H1 (cell line): Measurements from ENCODE around the gene PIEZO1.

Experiments used
- BRCA1 ChIP-seq: IDR thresholded peaks from 2 replicates; pipeline ENCODE4 v1.6.1; 2012; ENCODE audit warnings: low read depth, low read length, improper control_type of control experiment
- CBX5 ChIP-seq: fragments of 300-800, 300-1000 bp; sonication (generic); IDR thresholded peaks from 2 replicates; pipeline ENCODE4 v1.7.1; 2016; ENCODE audit warnings: antibody characterized with exemption, low read length, low read depth
- CHD2 ChIP-seq: IDR thresholded peaks from 2 replicates; pipeline ENCODE4 v1.6.1; 2012; ENCODE audit warnings: low read length, improper control_type of control experiment
- CTCF ChIP-seq, 3 experiments: IDR thresholded peaks; 1 replicate in 2 of 3; 2 replicates in 1 of 3; pipeline versions ENCODE4 v1.5.1 to v1.6.1; 2011; ENCODE audit warnings: low read length in 3 of 3, mild to moderate bottlenecking in 3 of 3, inconsistent platforms in 2 of 3, low read depth in 1 of 3, moderate library complexity in 1 of 3; ENCODE audit not compliant: insufficient read depth in 1 of 3; ENCODE audit errors: control extremely low read depth in 1 of 3
- EZH2 ChIP-seq: fragments of 200-600 bp; sonication (generic); IDR thresholded peaks from 2 replicates; pipeline ENCODE4 v1.7.1; 2012; ENCODE audit warnings: low read depth, mild to moderate bottlenecking, moderate library complexity, low read length, inconsistent platforms; ENCODE audit not compliant: severe bottlenecking
- JUN ChIP-seq: IDR thresholded peaks from 2 replicates; pipeline ENCODE4 v1.6.1; 2011; ENCODE audit warnings: low read depth, mild to moderate bottlenecking, improper control_type of control experiment, low read length
- JUND ChIP-seq: IDR thresholded peaks from 2 replicates; pipeline ENCODE4 v1.6.1; 2011; ENCODE audit warnings: mild to moderate bottlenecking, improper control_type of control experiment, low read length
- MAX ChIP-seq: IDR thresholded peaks from 2 replicates; pipeline ENCODE4 v1.6.1; 2012; ENCODE audit warnings: inconsistent platforms
- POLR2A ChIP-seq, 2 experiments: IDR thresholded peaks; 1 replicate in 1 of 2; 2 replicates in 1 of 2; pipeline ENCODE4 v1.6.1; 2011; ENCODE audit warnings: low read depth in 2 of 2, low read length in 2 of 2, mild to moderate bottlenecking in 2 of 2; ENCODE audit errors: control extremely low read depth in 1 of 2
- POLR2AphosphoS5 ChIP-seq: IDR thresholded peaks from 2 replicates; pipeline ENCODE4 v1.6.1; 2011; ENCODE audit warnings: low read depth, low read length
- RFX5 ChIP-seq: IDR thresholded peaks from 2 replicates; pipeline ENCODE4 v1.6.1; 2011; ENCODE audit warnings: low read depth, low read length, improper control_type of control experiment, borderline replicate concordance
- SP2 ChIP-seq: IDR thresholded peaks from 2 replicates; pipeline ENCODE4 v1.6.1; 2012; ENCODE audit warnings: mild to moderate bottlenecking, low read length, inconsistent platforms
- TAF1 ChIP-seq: IDR thresholded peaks from 2 replicates; pipeline ENCODE4 v1.6.1; 2011; ENCODE audit warnings: mild to moderate bottlenecking, low read depth, low read length

- TF ChIP-seq EZH2 (no peak), CBX5 (no peak), CTCF (IDR thresholded peaks at IDR 0.05; ENCODE audit: control extremely low read depth in 1 of 3, insufficient read depth in 1 of 3, low read depth in 1 of 3, low read length in 3 of 3) (no peak), POLR2A (IDR thresholded peaks at IDR 0.05; ENCODE audit: control extremely low read depth in 1 of 2, low read depth in 2 of 2, low read length in 2 of 2) (no peak), SP2 (no peak), BRCA1 (no peak), POLR2AphosphoS5 (no peak), CHD2 (no peak), JUND (no peak), MAX (no peak), JUN (no peak), TAF1 (no peak), RFX5 (no peak)
Observed at GRCh38 chr16:88695753-88696152, 89.3 kb downstream of the PIEZO1 start.
